GM12873 (cell line): ENCODE measurements around the gene CLK2.

Experiments used
- CTCF ChIP-seq: IDR thresholded peaks from 2 replicates; pipeline ENCODE4 v1.5.1; 2012; ENCODE audit warnings: low read depth, mild to moderate bottlenecking, moderate library complexity, low read length, control low read depth; ENCODE audit not compliant: insufficient read depth; ENCODE audit errors: missing control alignments

Gene CLK2

GRCh38 chr1:155253208-155253607 lies 20.1 kb downstream of the CLK2 start:
- no peak for TF ChIP-seq CTCF

- no peak for TF ChIP-seq CTCF
Observed at GRCh38 chr1:155251566-155251965, 21.7 kb downstream of the CLK2 start.

- peak; percentile 100 for TF ChIP-seq CTCF
Observed at GRCh38 chr1:155250633-155251449, 22.5 kb downstream of the CLK2 start.

- no peak for TF ChIP-seq CTCF
Observed at GRCh38 chr1:155250246-155250632, 23.1 kb downstream of the CLK2 start.

GRCh38 chr1:155247667-155248553 lies 25.4 kb downstream of the CLK2 start:
- TF ChIP-seq CTCF: no peak

- no peak for TF ChIP-seq CTCF
Observed at GRCh38 chr1:155245163-155245524, 28.2 kb downstream of the CLK2 start.
